Esophagus (tissue), 2 donors: Measurements from ENCODE around the gene CACNA1G. TPM values are rescaled to one million over a fixed set of nuclear protein-coding genes. Genes with fewer than 3 reads are reported as not detected.

Experiments used
- H3K27ac ChIP-seq, 2 donors: one replicate each; pipeline ENCODE4 v1.5.1; 2013; ENCODE audit warnings: low read depth in 2 of 2, mild to moderate bottlenecking in 2 of 2, inconsistent platforms in 1 of 2, low read length in 1 of 2, moderate library complexity in 1 of 2
- H3K27me3 ChIP-seq, 2 donors: one replicate each; pipeline ENCODE4 v1.6.1; 2013; ENCODE audit warnings: low read length in 2 of 2, control low read depth in 1 of 2, mild to moderate bottlenecking in 1 of 2; ENCODE audit not compliant: insufficient read depth in 2 of 2, control insufficient read depth in 1 of 2
- H3K36me3 ChIP-seq, 2 donors: one replicate each; pipeline ENCODE4 v1.6.1; 2013; ENCODE audit warnings: low read length in 1 of 2; ENCODE audit not compliant: control insufficient read depth in 2 of 2, insufficient read depth in 2 of 2
- H3K4me1 ChIP-seq, 2 donors: one replicate each; pipeline ENCODE4 v1.6.1; 2013; ENCODE audit warnings: low read length in 1 of 2; ENCODE audit not compliant: control insufficient read depth in 2 of 2, insufficient read depth in 2 of 2
- H3K4me3 ChIP-seq, 2 donors: one replicate each; pipeline ENCODE4 v1.5.1; 2013; ENCODE audit warnings: low read length in 2 of 2, mild to moderate bottlenecking in 2 of 2, low read depth in 1 of 2, moderate library complexity in 1 of 2
- H3K9me3 ChIP-seq, 2 donors: one replicate each; pipeline ENCODE4 v1.6.1; 2013; ENCODE audit warnings: mild to moderate bottlenecking in 2 of 2, low read depth in 1 of 2, low read length in 1 of 2, moderate library complexity in 1 of 2; ENCODE audit not compliant: control insufficient read depth in 2 of 2, insufficient read depth in 1 of 2
- WGBS, 2 donors: extraction: QIAGEN DNeasy Blood & Tissue Kit; methylation state at CpG; one replicate each; pipeline ENCODE4 v1.1.7; 2013; 5-methylcytosine and 5-hydroxymethylcytosine counted together
- polyA plus RNA-seq, 2 donors: library from polyadenylated mRNA; stranded (reverse); fragments of 200-250 nt; gene quantifications; one replicate each; pipeline ENCODE4 v1.2.3, GENCODE V29; 2013
- donor health status: healthy with polysubstance abuse.
- donor health status: Bipolar disorder and iron deficiency.

CACNA1G gene
- polyA plus RNA-seq, 2 donors = 0.06 to 0.13 TPM

DNA sequence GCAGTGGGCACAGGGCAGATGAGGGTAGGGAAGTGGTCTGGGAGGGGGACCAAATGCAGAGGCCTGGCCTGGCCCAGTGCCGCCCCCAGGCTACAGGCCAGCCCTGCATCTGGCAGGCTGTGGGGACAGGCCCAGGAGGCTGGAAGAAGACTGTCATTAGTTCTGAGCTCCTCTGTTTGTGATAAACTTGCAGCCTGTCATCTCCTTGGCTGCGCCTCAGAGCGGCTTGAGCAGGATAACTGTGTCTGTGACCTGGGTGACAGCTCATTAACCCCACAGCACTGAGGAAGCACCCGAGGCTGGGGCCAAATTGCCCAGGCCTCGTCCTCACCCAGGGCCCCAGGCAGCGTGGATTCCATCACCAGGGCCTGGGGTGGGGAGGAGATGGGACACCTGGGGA is 98.1 kb downstream of the CACNA1G start:
- H3K9me3 ChIP-seq = no peaks in the 10 kb centered on the region
- H3K27ac ChIP-seq = no peak overlapping the region
- H3K4me3 ChIP-seq = no peak overlapping the region
- WGBS, 2 donors = 64 to 75% methylated on average over 6 of the region's 6 CpGs
- peaks cover 0 to 24% of the 10 kb centered on the region in 2 donors for H3K4me1 ChIP-seq
- no peaks in the 10 kb centered on the region for H3K27me3 ChIP-seq
- H3K36me3 ChIP-seq = no peaks in the 10 kb centered on the region

DNA sequence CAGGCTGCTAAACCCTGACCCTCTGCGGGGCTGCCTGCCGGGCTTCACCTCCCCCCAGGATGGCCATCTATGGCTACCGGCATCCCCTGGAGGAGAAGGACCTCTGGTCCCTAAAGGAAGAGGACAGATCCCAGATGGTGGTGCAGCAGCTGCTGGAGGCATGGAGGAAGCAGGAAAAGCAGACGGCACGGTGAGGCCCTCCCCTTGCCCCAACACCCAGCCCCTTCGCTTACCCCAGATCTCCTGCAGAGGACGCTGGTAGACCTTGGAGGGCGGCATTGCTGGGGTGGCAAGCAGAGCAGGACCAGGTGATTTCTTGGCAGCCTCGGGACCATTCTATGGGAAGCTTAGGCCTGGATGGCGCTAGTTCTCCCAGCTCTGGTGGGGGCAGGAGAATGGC is 98.7 kb downstream of the CACNA1G start:
- Histone ChIP-seq H3K27me3 (no peaks in the 10 kb centered on the region), H3K27ac (no peak overlapping the region), H3K9me3 (no peaks in the 10 kb centered on the region), H3K36me3 (no peaks in the 10 kb centered on the region), H3K4me1 (peaks cover 0 to 24% of the 10 kb centered on the region in 2 donors), H3K4me3 (no peak overlapping the region)
- 82 to 84% methylated on average over 10 of the region's 10 CpGs for WGBS, 2 donors

DNA sequence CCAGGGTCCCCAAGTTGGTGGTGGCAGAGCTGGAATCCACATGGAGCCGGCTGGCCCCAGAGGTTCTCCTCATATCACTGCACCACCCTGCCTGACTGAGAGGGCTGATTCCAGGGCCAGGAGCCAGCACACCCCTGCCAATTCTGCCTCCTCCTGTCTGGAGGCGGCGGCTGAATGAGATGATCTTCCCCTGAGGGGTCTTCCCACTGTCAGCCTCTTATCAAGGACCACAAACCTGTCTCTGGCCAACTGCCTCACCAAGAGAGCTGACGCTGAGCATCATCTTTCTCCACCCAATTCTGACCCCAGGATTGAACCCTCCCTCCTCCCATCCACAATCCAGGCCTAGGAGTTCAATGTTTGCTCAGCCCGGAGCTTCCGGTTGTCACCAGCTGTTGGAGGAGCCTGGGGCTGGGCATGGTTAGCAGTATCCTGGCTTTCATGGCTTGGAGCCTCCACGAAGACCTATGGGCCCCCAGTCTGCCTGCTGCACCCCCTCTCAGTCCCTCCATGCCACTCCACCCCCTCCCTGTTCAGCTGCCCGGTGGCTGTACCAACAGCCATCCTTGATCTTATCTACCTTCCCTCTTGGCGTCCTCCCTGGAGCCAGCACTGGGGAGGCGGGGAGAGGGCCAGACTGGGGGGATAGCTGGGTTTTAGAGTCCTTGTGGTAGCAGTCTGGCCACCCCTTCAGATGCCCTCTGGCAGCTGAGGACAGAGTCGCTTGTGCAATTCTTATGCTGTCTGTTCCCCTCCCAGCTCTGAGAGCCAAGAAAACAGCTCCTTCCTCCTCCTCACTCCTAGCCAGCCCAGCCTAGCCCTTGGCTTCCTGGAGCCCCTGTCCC is 99.7 kb downstream of the CACNA1G start:
- Histone ChIP-seq H3K36me3 (no peaks in the 10 kb centered on the region), H3K4me1 (peaks cover 0 to 24% of the 10 kb centered on the region in 2 donors), H3K27ac (peak overlapping the region; percentile 49 to 81), H3K27me3 (no peaks in the 10 kb centered on the region), H3K4me3 (no peak overlapping the region), H3K9me3 (no peaks in the 10 kb centered on the region)
- WGBS, 2 donors = 34 to 45% methylated on average over 11 of the region's 11 CpGs

DNA sequence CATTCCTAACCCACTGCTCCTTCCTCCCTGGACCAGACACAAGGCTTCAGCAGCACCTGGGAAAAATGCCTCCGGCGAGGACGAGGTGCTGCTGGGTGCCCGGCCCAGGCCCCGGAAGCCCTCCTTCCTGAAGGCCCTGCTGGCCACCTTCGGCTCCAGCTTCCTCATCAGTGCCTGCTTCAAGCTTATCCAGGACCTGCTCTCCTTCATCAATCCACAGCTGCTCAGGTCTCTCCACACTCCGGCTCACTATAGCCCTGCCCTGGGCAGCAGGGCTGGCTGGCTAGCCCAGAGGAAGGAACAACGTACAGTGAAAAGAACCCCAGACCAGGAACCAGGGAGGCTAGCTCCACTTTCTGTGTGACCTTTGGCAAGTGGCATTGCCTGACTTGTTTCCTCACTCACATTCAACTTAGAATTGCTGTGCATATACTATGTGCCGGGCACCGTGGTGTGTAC is 100.4 kb downstream of the CACNA1G start:
- Histone ChIP-seq H3K4me3 (no peak overlapping the region), H3K4me1 (peaks cover 0 to 24% of the 10 kb centered on the region in 2 donors), H3K36me3 (no peaks in the 10 kb centered on the region), H3K27me3 (no peaks in the 10 kb centered on the region), H3K9me3 (no peaks in the 10 kb centered on the region), H3K27ac (peak overlapping the region; percentile 49 to 81)
- 78% methylated on average over 10 of the region's 10 CpGs for WGBS, 2 donors

DNA sequence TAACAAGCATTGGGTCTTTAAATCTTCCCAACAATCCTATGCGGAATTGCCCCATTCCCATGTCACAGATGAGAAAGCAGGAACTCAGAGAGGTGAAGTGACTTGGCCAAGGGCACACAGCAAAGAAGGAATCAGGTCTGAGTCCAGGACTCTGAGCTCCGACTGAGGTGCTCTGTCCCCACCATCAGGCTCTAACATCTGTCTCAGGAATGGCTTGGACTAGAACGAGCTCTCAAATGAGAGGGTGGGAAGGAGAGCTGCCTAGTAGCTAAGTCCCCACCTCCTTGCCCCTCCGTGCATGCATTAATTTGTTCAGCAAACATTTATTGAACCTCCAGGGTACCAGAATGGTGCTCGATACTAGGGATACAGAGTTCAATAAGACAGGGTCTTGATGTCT is 100.8 kb downstream of the CACNA1G start:
- H3K9me3 ChIP-seq = no peaks in the 10 kb centered on the region
- WGBS, 2 donors = 60 to 71% methylated on average over 5 of the region's 5 CpGs
- H3K27ac ChIP-seq = peak overlapping the region; percentile 49 to 81
- peaks cover 0 to 24% of the 10 kb centered on the region in 2 donors for H3K4me1 ChIP-seq
- no peaks in the 10 kb centered on the region for H3K27me3 ChIP-seq
- no peaks in the 10 kb centered on the region for H3K36me3 ChIP-seq
- H3K4me3 ChIP-seq = no peak overlapping the region

DNA sequence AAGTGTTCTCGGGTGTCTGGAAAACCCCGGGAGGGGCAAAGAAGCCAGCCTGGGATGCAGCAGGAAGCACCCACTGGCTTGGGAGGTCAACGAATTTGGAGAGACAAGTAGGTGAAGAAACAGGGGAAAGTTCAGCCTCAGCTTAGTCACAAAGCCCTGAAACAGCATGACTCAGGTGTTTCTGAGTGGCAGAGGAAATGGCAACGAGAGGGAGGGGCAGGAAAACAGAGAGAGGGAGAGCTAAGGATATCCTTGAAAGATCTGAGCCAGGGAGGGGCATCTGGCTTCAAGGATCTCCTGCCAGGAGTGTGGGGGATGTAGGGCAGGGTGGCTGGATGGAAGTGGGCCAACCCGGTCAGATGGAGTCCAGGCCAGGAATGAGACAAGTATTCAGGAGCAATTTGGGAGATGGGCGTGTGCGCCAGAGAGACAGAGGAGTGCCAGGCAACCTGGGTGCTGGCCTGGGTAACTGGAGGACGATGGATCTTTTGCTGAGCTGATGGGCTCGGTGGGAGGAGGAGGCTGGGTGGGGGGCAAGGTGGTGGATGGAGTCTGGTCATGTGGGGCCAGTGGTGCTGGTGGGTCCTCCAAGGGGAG is 101.4 kb downstream of the CACNA1G start:
- WGBS, 2 donors = 28 to 30% methylated on average over 9 of the region's 9 CpGs
- Histone ChIP-seq H3K27ac (peak overlapping the region; percentile 49 to 81), H3K27me3 (no peaks in the 10 kb centered on the region), H3K4me1 (peaks cover 0 to 24% of the 10 kb centered on the region in 2 donors), H3K9me3 (no peaks in the 10 kb centered on the region), H3K4me3 (no peak overlapping the region), H3K36me3 (no peaks in the 10 kb centered on the region)

DNA sequence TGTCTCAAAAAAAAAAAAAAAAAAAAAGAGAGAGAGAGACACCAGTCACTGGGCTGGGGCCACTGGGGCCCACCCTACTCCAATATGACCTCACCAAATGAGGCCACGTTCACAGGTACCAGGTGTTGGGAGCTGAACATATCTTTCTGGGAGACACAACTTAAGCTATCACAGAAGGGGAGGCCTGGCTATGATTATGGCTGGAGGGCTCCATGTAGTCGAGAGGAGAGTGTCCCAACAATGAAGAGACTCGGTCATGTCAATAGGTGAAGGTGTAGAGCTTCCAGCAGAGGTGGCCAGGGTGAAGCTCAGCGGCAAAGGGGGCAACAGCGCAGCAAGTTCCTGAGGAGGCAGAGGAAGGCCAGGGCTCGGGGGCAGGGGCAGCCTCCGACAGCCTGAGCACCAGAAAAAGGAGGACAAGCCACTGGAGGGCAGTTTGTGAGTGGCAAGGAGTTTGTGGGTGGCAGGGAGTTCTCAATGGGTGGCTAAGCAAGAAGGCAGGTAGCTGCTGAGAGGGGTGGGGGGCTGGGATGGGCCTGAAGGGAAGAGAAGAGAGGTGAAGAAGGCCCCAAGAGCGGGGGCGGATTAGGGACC is 102.2 kb downstream of the CACNA1G start:
- WGBS, 2 donors = 89 to 94% methylated on average over 9 of the region's 9 CpGs
- no peak overlapping the region for H3K4me3 ChIP-seq
- H3K27me3 ChIP-seq = no peaks in the 10 kb centered on the region
- H3K9me3 ChIP-seq = no peaks in the 10 kb centered on the region
- H3K36me3 ChIP-seq = no peaks in the 10 kb centered on the region
- H3K4me1 ChIP-seq = peaks cover 0 to 30% of the 10 kb centered on the region in 2 donors
- peak overlapping the region in 1 of 2 donors; percentile 81 for H3K27ac ChIP-seq

DNA sequence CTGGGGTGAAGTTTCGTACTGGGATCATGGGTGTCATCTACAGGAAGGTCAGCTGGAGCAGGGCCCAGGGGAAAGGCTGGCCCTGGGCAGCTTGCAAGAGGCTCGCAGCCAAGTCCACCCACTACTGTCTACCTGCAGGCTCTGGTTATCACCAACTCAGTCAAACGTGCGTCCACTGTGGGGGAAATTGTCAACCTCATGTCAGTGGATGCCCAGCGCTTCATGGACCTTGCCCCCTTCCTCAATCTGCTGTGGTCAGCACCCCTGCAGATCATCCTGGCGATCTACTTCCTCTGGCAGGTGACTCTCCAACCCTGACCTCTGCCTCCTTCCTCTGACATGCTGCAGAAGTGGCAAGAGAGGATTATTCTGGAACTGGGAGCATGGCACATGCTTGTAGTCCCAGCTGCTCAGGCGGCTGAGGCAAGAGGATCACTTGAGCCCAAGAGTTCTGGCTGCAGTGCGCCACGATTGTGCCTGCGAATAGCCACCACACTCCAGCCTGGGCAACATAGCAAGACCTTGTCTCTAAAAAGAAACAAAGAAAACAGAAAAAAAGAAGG is 103.4 kb downstream of the CACNA1G start:
- no peaks in the 10 kb centered on the region for H3K27me3 ChIP-seq
- H3K4me1 ChIP-seq = peaks cover 0 to 31% of the 10 kb centered on the region in 2 donors
- 81 to 89% methylated on average over 10 of the region's 10 CpGs for WGBS, 2 donors
- no peaks in the 10 kb centered on the region for H3K9me3 ChIP-seq
- H3K27ac ChIP-seq = no peak overlapping the region
- H3K36me3 ChIP-seq = no peaks in the 10 kb centered on the region
- no peak overlapping the region for H3K4me3 ChIP-seq

DNA sequence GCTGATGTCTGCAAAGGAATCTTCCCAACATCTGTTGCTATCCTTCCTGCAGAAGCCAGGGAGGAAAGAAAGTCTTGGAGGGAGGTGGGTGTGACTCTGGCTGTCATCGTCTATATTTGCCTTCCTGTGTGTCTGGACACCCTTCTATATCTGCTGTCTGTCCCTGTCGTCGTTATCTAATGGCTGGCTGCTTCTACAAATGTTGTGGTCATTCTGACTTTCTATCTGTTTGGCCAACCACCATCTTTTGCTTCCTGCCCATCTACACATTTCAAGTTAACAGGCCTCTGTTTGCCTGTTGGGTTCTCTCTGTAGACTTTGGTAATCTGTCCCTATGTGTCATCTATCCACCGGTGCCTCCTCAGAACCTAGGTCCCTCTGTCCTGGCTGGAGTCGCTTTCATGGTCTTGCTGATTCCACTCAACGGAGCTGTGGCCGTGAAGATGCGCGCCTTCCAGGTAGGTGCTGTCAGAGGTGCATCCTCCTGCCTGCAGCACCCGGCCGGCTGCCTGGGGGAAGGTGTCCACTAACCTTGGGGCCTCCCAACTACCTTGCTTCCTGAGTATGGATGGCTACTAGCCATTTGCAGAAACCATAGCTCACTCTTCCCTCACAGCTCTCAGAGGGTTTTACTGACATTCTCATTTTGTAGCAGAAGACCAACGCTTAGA is 104.4 kb downstream of the CACNA1G start:
- H3K36me3 ChIP-seq = no peaks in the 10 kb centered on the region
- peaks cover 0 to 31% of the 10 kb centered on the region in 2 donors for H3K4me1 ChIP-seq
- H3K27ac ChIP-seq = no peak overlapping the region
- no peak overlapping the region for H3K4me3 ChIP-seq
- 89 to 90% methylated on average over 12 of the region's 12 CpGs for WGBS, 2 donors
- H3K9me3 ChIP-seq = no peaks in the 10 kb centered on the region
- H3K27me3 ChIP-seq = no peaks in the 10 kb centered on the region
